Osteoblast (primary cell): ENCODE results near the gene SORD. TPM values are rescaled to one million over a fixed set of nuclear protein-coding genes. Genes with fewer than 3 reads are reported as not detected.
A peak's percentile ranks its signal among the peaks of the same experiment; 100 is the strongest.
"Not testable (repeated sequence)": the region's sequence is repeated elsewhere in the genome, so short reads cannot be mapped to it uniquely, and the experiment has no call there.

ENCODE experiments used
- DNase-seq: peaks from one replicate; pipeline ENCODE4 v3.0.0; 2011; ENCODE audit warnings: low spot score, mixed read lengths; ENCODE audit not compliant: insufficient read length; ENCODE audit errors: missing footprints
- H2AFZ ChIP-seq: 2 replicates; pipeline ENCODE4 v1.6.0; 2011; ENCODE audit warnings: mild to moderate bottlenecking, low read length
- H3K27ac ChIP-seq: 2 replicates; pipeline ENCODE4 v1.5.1; 2011; ENCODE audit warnings: mild to moderate bottlenecking, low read depth, low read length, moderate library complexity
- H3K27me3 ChIP-seq: 2 replicates; pipeline ENCODE4 v1.6.0; 2012; ENCODE audit warnings: mild to moderate bottlenecking, control low read depth, inconsistent platforms, low read length, moderate library complexity; ENCODE audit not compliant: insufficient read depth
- H3K36me3 ChIP-seq: 2 replicates; pipeline ENCODE4 v1.5.1; 2011; ENCODE audit warnings: mild to moderate bottlenecking, low read length, control low read depth, moderate library complexity; ENCODE audit not compliant: insufficient read depth
- H3K4me1 ChIP-seq: 2 replicates; pipeline ENCODE4 v1.5.1; 2011; ENCODE audit warnings: mild to moderate bottlenecking, low read length, control low read depth, moderate library complexity; ENCODE audit not compliant: insufficient read depth
- H3K4me2 ChIP-seq: 2 replicates; pipeline ENCODE4 v1.6.0; 2011; ENCODE audit warnings: mild to moderate bottlenecking, low read length; ENCODE audit not compliant: insufficient read depth
- H3K4me3 ChIP-seq: fragments of 200-600 bp; sonication (generic); 3 replicates; pipeline ENCODE4 v1.5.1; 2012; ENCODE audit warnings: mild to moderate bottlenecking, low read length, inconsistent platforms; ENCODE audit not compliant: insufficient read depth
- H3K79me2 ChIP-seq: 2 replicates; pipeline ENCODE4 v1.6.0; 2012; ENCODE audit warnings: mild to moderate bottlenecking, low read length, control low read depth, inconsistent platforms; ENCODE audit not compliant: insufficient read depth
- H3K9me3 ChIP-seq: 2 replicates; pipeline ENCODE4 v1.5.1; 2011; ENCODE audit warnings: low read depth, low read length, control low read depth
- H4K20me1 ChIP-seq: 2 replicates; pipeline ENCODE4 v1.6.0; 2012; ENCODE audit warnings: mild to moderate bottlenecking, low read length, control low read depth; ENCODE audit not compliant: insufficient read depth
- total RNA-seq: library from RNA; depleted of rRNA; stranded (reverse); fragments of >200 nt; gene quantifications from 2 replicates; pipeline ENCODE4 v1.2.3, GENCODE V29; 2012
- TF ChIP-seq, protein P1 (sequence below): IDR thresholded peaks from 2 replicates; pipeline ENCODE4 v1.5.1; 2011; ENCODE audit warnings: mild to moderate bottlenecking, low read depth, low read length, moderate library complexity; ENCODE audit errors: extremely low read depth

SORD gene
- total RNA-seq, 1 donor: 9.8 TPM

DNA sequence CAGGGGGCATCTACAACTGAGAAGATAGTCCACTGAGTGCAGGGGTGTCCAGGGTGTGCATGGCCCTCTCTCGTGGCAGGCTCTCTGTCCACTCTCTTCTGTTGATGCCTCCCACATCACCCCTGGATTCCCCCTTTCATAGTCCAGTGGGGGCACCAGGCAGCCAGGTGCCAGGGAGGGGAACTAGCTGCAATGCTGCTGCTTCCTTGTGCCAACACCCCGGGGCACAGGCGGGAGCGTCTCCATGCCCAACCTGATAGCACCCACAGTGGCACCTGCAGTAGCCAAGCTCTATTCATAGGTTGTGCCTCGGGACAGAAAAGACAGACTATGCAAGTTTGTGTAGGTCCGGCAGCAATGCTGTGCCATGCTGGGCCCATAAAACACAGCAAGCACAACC lies 79.2 kb downstream of the SORD start:
- Histone ChIP-seq H2AFZ (no peak overlapping the region), H3K4me1 (no peaks in the 10 kb centered on the region), H3K27ac (no peak overlapping the region), H3K27me3 (peaks cover 23% of the 10 kb centered on the region), H3K36me3 (no peaks in the 10 kb centered on the region), H4K20me1 (no peaks in the 10 kb centered on the region), H3K4me2 (no peak overlapping the region), H3K4me3 (no peak overlapping the region), H3K9me3 (no peaks in the 10 kb centered on the region), H3K79me2 (no peaks in the 10 kb centered on the region)
- no peak for DNase-seq
- TF ChIP-seq, protein P1, sequence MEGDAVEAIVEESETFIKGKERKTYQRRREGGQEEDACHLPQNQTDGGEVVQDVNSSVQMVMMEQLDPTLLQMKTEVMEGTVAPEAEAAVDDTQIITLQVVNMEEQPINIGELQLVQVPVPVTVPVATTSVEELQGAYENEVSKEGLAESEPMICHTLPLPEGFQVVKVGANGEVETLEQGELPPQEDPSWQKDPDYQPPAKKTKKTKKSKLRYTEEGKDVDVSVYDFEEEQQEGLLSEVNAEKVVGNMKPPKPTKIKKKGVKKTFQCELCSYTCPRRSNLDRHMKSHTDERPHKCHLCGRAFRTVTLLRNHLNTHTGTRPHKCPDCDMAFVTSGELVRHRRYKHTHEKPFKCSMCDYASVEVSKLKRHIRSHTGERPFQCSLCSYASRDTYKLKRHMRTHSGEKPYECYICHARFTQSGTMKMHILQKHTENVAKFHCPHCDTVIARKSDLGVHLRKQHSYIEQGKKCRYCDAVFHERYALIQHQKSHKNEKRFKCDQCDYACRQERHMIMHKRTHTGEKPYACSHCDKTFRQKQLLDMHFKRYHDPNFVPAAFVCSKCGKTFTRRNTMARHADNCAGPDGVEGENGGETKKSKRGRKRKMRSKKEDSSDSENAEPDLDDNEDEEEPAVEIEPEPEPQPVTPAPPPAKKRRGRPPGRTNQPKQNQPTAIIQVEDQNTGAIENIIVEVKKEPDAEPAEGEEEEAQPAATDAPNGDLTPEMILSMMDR: no peak

DNA sequence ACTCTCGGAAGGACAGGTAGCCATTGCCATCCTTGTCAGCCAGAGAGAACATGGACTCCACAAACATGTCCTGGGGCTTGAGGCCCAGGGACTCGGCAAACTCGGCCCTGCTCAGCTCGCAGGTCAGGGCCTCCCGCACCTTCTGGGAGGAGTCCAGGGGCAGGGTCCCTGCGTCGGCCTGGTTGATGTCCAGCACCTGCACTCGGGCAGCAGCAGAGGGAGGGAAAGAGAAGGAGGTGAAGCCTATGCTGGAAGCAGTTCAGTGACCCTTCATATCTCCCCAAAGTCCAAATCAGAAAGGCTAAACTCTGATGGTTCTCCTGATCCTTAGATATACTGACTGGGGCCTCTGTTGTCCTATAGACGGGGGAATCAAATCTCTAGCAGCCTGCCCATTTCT lies 81.2 kb downstream of the SORD start:
- H3K4me1 ChIP-seq, H2AFZ ChIP-seq, H3K79me2 ChIP-seq, H3K4me2 ChIP-seq, H3K27ac ChIP-seq, H3K36me3 ChIP-seq, H4K20me1 ChIP-seq, H3K4me3 ChIP-seq, H3K9me3 ChIP-seq, DNase-seq: not testable (repeated sequence)
- H3K27me3 ChIP-seq: peaks cover 27% of the 10 kb centered on the region

DNA sequence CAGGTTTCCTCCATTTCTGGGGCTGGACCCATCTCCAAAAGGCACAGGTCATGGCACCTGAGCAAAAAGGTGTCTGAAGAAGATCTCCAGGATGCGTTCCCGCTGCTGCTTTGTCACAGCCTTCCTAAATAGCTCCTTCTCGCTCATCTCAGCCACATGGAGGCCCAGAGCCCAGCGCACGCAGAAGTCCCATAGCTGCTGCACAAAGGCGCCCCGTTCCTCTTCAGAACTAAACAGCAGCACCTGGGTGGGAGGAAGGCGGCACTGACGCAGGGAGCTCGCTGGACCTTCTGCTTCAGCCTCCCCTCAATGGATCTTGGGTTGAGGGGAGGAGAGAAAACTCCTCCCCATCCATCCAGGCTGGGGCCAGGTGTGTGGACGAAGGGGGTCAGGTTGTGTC lies 82.6 kb downstream of the SORD start:
- H3K79me2 ChIP-seq: no peaks in the 10 kb centered on the region
- H3K4me2 ChIP-seq: no peak overlapping the region
- no peaks in the 10 kb centered on the region for H3K36me3 ChIP-seq
- TF ChIP-seq, protein P1: no peak
- H3K4me3 ChIP-seq: no peak overlapping the region
- peak; percentile 39 for DNase-seq
- no peaks in the 10 kb centered on the region for H4K20me1 ChIP-seq
- no peak overlapping the region for H3K27ac ChIP-seq
- H3K4me1 ChIP-seq: no peaks in the 10 kb centered on the region
- H2AFZ ChIP-seq: no peak overlapping the region
- no peaks in the 10 kb centered on the region for H3K9me3 ChIP-seq
- H3K27me3 ChIP-seq: peaks cover 41% of the 10 kb centered on the region

DNA sequence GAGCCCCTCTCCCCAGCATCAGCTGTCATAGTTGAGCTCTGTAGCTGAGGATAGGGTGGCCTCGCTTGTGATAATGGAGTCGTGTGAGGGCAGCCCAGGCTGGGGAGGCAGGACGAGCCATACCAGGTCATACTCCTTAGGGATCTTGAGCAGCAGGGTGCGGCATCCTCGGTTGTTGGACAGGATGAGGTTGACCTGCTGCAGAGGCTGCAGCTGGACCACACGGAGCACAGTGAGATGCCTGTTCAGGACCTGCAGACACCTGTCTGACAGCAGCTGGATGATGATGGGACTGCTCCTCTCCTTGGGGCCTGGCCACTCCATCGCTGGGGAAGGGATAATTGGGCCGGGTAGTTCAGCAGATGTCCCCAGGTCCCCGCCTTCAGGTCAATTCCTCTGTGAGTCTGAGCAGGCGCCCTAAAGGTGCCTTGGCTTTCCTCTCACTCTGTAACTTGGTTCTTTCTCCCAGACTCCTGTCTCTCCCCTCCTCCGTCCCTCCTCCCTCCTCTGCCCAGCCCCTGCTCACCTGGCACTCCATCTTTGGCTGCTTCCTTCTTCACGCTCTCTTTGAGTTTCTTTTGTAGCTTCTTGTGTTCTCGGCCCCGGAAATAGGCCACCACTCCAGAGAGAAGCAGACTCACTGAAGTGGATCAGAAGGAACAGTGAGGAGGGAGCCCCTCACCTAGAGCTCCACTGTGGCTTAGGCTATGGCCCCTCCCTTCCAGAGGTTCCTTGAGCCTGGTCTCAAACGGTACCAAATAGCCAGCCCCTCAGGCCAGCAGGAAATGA lies 83.2 kb downstream of the SORD start:
- Histone ChIP-seq H3K4me1 (no peaks in the 10 kb centered on the region), H3K9me3 (no peaks in the 10 kb centered on the region), H3K4me3 (no peak overlapping the region), H2AFZ (no peak overlapping the region), H3K79me2 (no peaks in the 10 kb centered on the region), H4K20me1 (no peaks in the 10 kb centered on the region), H3K27ac (no peak overlapping the region), H3K36me3 (no peaks in the 10 kb centered on the region), H3K4me2 (no peak overlapping the region), H3K27me3 (peaks cover 43% of the 10 kb centered on the region)
- TF ChIP-seq, protein P1: no peak
- peak; percentile 85 for DNase-seq
